Trophoblast cell (in vitro differentiated cells and primary cell): ENCODE measurements around the gene DKK2. TPM values are rescaled to one million over a fixed set of nuclear protein-coding genes. Genes with fewer than 3 reads are reported as not detected.

Source experiments
- DNase-seq, 2 donors: peaks; one replicate each; pipeline ENCODE4 v3.0.0-alpha.2; 2016
- H2AFZ ChIP-seq: 2 replicates; pipeline ENCODE4 v1.6.1; 2013; ENCODE audit warnings: low read length, moderate library complexity, mild to moderate bottlenecking; ENCODE audit not compliant: insufficient read depth, poor library complexity
- H2AK5ac ChIP-seq: 2 replicates; pipeline ENCODE4 v1.6.1; 2013; ENCODE audit warnings: mild to moderate bottlenecking, low read length
- H2BK120ac ChIP-seq: 2 replicates; pipeline ENCODE4 v1.6.1; 2013; ENCODE audit warnings: low read length, mild to moderate bottlenecking, moderate library complexity; ENCODE audit not compliant: insufficient read depth, poor library complexity
- H2BK12ac ChIP-seq: 2 replicates; pipeline ENCODE4 v1.6.1; 2013; ENCODE audit warnings: mild to moderate bottlenecking, low read length, moderate library complexity
- H2BK5ac ChIP-seq: 2 replicates; pipeline ENCODE4 v1.6.1; 2013; ENCODE audit warnings: low read length, low read depth, moderate library complexity, mild to moderate bottlenecking; ENCODE audit not compliant: poor library complexity
- H3K14ac ChIP-seq: 2 replicates; pipeline ENCODE4 v1.6.1; 2013; ENCODE audit warnings: mild to moderate bottlenecking, low read length
- H3K18ac ChIP-seq: 2 replicates; pipeline ENCODE4 v1.6.1; 2013; ENCODE audit warnings: mild to moderate bottlenecking, low read length
- H3K23ac ChIP-seq: 2 replicates; pipeline ENCODE4 v1.6.1; 2013; ENCODE audit warnings: low read length
- H3K27ac ChIP-seq: 2 replicates; pipeline ENCODE4 v1.5.1; 2013; ENCODE audit warnings: low read depth, mild to moderate bottlenecking, inconsistent platforms, low read length, moderate library complexity
- H3K27me3 ChIP-seq: 2 replicates; pipeline ENCODE4 v1.6.1; 2013; ENCODE audit warnings: inconsistent platforms, mild to moderate bottlenecking, low read length, moderate library complexity; ENCODE audit not compliant: insufficient read depth
- H3K36me3 ChIP-seq, 2 experiments: 1 replicate in 1 of 2; 2 replicates in 1 of 2; pipeline ENCODE4 v1.6.1; 2013; ENCODE audit warnings: low read length in 2 of 2, mild to moderate bottlenecking in 2 of 2, moderate library complexity in 1 of 2; ENCODE audit not compliant: insufficient read depth in 2 of 2, control insufficient read depth in 1 of 2
- H3K4ac ChIP-seq: 2 replicates; pipeline ENCODE4 v1.6.1; 2013; ENCODE audit warnings: low read depth, mild to moderate bottlenecking, low read length, moderate library complexity
- H3K4me1 ChIP-seq, 2 experiments: 1 replicate in 1 of 2; 2 replicates in 1 of 2; pipeline ENCODE4 v1.6.1; 2013; ENCODE audit warnings: low read length in 2 of 2, mild to moderate bottlenecking in 2 of 2, moderate library complexity in 1 of 2; ENCODE audit not compliant: insufficient read depth in 2 of 2, control insufficient read depth in 1 of 2
- H3K4me2 ChIP-seq: 2 replicates; pipeline ENCODE4 v1.6.1; 2013; ENCODE audit warnings: inconsistent platforms, mild to moderate bottlenecking, low read length, moderate library complexity
- H3K4me3 ChIP-seq: 2 replicates; pipeline ENCODE4 v1.5.1; 2013; ENCODE audit warnings: mild to moderate bottlenecking, low read depth, low read length, inconsistent platforms
- H3K79me1 ChIP-seq: one replicate; pipeline ENCODE4 v1.6.1; 2013; ENCODE audit warnings: low read length
- H3K79me2 ChIP-seq: 2 replicates; pipeline ENCODE4 v1.6.1; 2013; ENCODE audit warnings: low read length, mild to moderate bottlenecking; ENCODE audit not compliant: control insufficient read depth, insufficient read depth, poor library complexity
- H3K9ac ChIP-seq: 2 replicates; pipeline ENCODE4 v1.6.1; 2013; ENCODE audit warnings: mild to moderate bottlenecking, low read length
- H3K9me3 ChIP-seq: 2 replicates; pipeline ENCODE4 v1.6.1; 2013; ENCODE audit warnings: low read depth, mild to moderate bottlenecking, control low read depth, inconsistent platforms, low read length; ENCODE audit not compliant: insufficient read depth
- H4K12ac ChIP-seq: 2 replicates; pipeline ENCODE4 v1.6.1; 2013; ENCODE audit warnings: low read depth, mild to moderate bottlenecking, low read length, moderate library complexity
- H4K8ac ChIP-seq: 2 replicates; pipeline ENCODE4 v1.6.1; 2013; ENCODE audit warnings: low read depth, mild to moderate bottlenecking, low read length, moderate library complexity
- H4K91ac ChIP-seq: one replicate; pipeline ENCODE4 v1.6.1; 2013; ENCODE audit warnings: low read depth, mild to moderate bottlenecking, low read length, moderate library complexity
- WGBS: extraction: QIAGEN DNeasy Blood & Tissue Kit; methylation state at CpG from one replicate; pipeline ENCODE4 v1.1.7; 2013; ENCODE audit warnings: missing lambda C conversion rate; ENCODE audit not compliant: insufficient read length, insufficient coverage; ENCODE audit errors: extremely low coverage; 5-methylcytosine and 5-hydroxymethylcytosine counted together
- polyA plus RNA-seq: library from polyadenylated mRNA; stranded (reverse); fragments of 200-250 nt; gene quantifications from 2 replicates; pipeline ENCODE4 v1.2.3, GENCODE V29; 2013

The DKK2 gene
- 0.35 and 0.60 TPM in 2 replicates for polyA plus RNA-seq

- no CpG with 5 or more reads among the region's 40 CpGs for WGBS
- Histone ChIP-seq H3K9me3 (no peaks in the 10 kb centered on the region), H3K27ac (no peak within 1 kb of the TSS), H3K27me3 (peaks cover 35% of the 10 kb centered on the region), H3K4me3 (no peak within 1 kb of the TSS), H3K79me2 (no peaks in the 10 kb centered on the region), H3K14ac (no peak within 1 kb of the TSS), H3K18ac (no peak within 1 kb of the TSS), H2BK12ac (no peak within 1 kb of the TSS), H4K91ac (no peak within 1 kb of the TSS), H3K23ac (no peak within 1 kb of the TSS), H3K4ac (no peak within 1 kb of the TSS), H3K4me2 (peak within 1 kb of the TSS; percentile 75), H3K36me3 (no peaks in the 10 kb centered on the region), H2AFZ (no peak within 1 kb of the TSS), H2AK5ac (no peak within 1 kb of the TSS), H4K12ac (no peak within 1 kb of the TSS), H3K79me1 (no peaks in the 10 kb centered on the region), H4K8ac (no peak within 1 kb of the TSS), H3K4me1 (peaks cover 6 to 11% of the 10 kb centered on the region in 2 experiments), H3K9ac (no peak within 1 kb of the TSS), H2BK5ac (no peak within 1 kb of the TSS), H2BK120ac (no peak within 1 kb of the TSS)
- DNase-seq: no peak
These were observed at the start of gene DKK2 for GRCh38 chr4:107035819-107036583. DKK2 (minus strand) TSS chr4:107036313; CDS start chr4:107035591, 722 bp downstream.

- Histone ChIP-seq H3K27me3 (no peaks in the 10 kb centered on the region), H3K18ac (no peak overlapping the region), H3K9ac (no peak overlapping the region), H2BK12ac (no peak overlapping the region), H3K79me1 (no peaks in the 10 kb centered on the region), H3K4me1 (no peaks in the 10 kb centered on the region), H3K9me3 (no peaks in the 10 kb centered on the region), H4K8ac (no peak overlapping the region), H3K23ac (no peak overlapping the region), H3K79me2 (no peaks in the 10 kb centered on the region), H4K12ac (no peak overlapping the region), H3K36me3 (no peaks in the 10 kb centered on the region), H3K27ac (no peak overlapping the region), H3K4me2 (no peak overlapping the region), H2AK5ac (no peak overlapping the region), H2AFZ (no peak overlapping the region), H3K4me3 (no peak overlapping the region), H3K14ac (no peak overlapping the region), H2BK5ac (no peak overlapping the region), H3K4ac (no peak overlapping the region), H2BK120ac (no peak overlapping the region), H4K91ac (no peak overlapping the region)
- no CpG with 5 or more reads among the region's 4 CpGs for WGBS
- DNase-seq: no peak
These were observed 41.1 kb upstream of the DKK2 start for GRCh38 chr4:107077192-107077591.

- Histone ChIP-seq H3K79me2 (no peaks in the 10 kb centered on the region), H3K27me3 (no peaks in the 10 kb centered on the region), H3K9me3 (no peaks in the 10 kb centered on the region), H3K4ac (no peak overlapping the region), H3K4me1 (no peaks in the 10 kb centered on the region), H2BK120ac (no peak overlapping the region), H2BK5ac (no peak overlapping the region), H3K14ac (no peak overlapping the region), H4K91ac (no peak overlapping the region), H3K36me3 (no peaks in the 10 kb centered on the region), H3K4me3 (no peak overlapping the region), H3K79me1 (no peaks in the 10 kb centered on the region), H2AK5ac (no peak overlapping the region), H2BK12ac (no peak overlapping the region), H2AFZ (no peak overlapping the region), H3K27ac (no peak overlapping the region), H4K8ac (no peak overlapping the region), H3K18ac (no peak overlapping the region), H4K12ac (no peak overlapping the region), H3K9ac (no peak overlapping the region), H3K23ac (no peak overlapping the region), H3K4me2 (no peak overlapping the region)
- no peak for DNase-seq
- WGBS: no CpG with 5 or more reads among the region's 32 CpGs
These were observed 37.0 kb upstream of the DKK2 start for GRCh38 chr4:107072836-107073736.

GRCh38 chr4:107071108-107071507 lies 35.0 kb upstream of the DKK2 start:
- no peak overlapping the region for H2BK5ac ChIP-seq
- H2BK120ac ChIP-seq: no peak overlapping the region
- H3K4me2 ChIP-seq: no peak overlapping the region
- no peaks in the 10 kb centered on the region for H3K79me1 ChIP-seq
- H3K9me3 ChIP-seq: no peaks in the 10 kb centered on the region
- no peaks in the 10 kb centered on the region for H3K4me1 ChIP-seq
- H4K91ac ChIP-seq: no peak overlapping the region
- no peak overlapping the region for H2BK12ac ChIP-seq
- H3K14ac ChIP-seq: no peak overlapping the region
- no peak overlapping the region for H3K27ac ChIP-seq
- H4K12ac ChIP-seq: no peak overlapping the region
- H2AK5ac ChIP-seq: no peak overlapping the region
- no peak overlapping the region for H3K4ac ChIP-seq
- H3K4me3 ChIP-seq: no peak overlapping the region
- no peak overlapping the region for H4K8ac ChIP-seq
- H2AFZ ChIP-seq: no peak overlapping the region
- no peak overlapping the region for H3K23ac ChIP-seq
- no peak overlapping the region for H3K9ac ChIP-seq
- H3K36me3 ChIP-seq: no peaks in the 10 kb centered on the region
- no peak overlapping the region for H3K18ac ChIP-seq
- no peak for DNase-seq
- no peaks in the 10 kb centered on the region for H3K27me3 ChIP-seq
- H3K79me2 ChIP-seq: no peaks in the 10 kb centered on the region
